Spinal cord (tissue), 10 donors: ENCODE measurements around the gene TPM3. TPM values are rescaled to one million over a fixed set of nuclear protein-coding genes. Genes with fewer than 3 reads are reported as not detected.
A peak's percentile ranks its signal among the peaks of the same experiment; 100 is the strongest.

ENCODE experiments used
- DNase-seq, 6 donors: peaks; one replicate each; pipeline versions ENCODE4 v3.0.0 to v3.0.0-alpha.2; 2013 to 2015; ENCODE audit warnings: low spot score in 6 of 6, low read depth in 4 of 6
- H3K27ac ChIP-seq: one replicate; pipeline ENCODE4 v1.5.1; 2013; ENCODE audit warnings: low read depth, low read length, control low read depth
- H3K27me3 ChIP-seq: one replicate; pipeline ENCODE4 v1.6.1; 2013; ENCODE audit warnings: low read length; ENCODE audit not compliant: control insufficient read depth, insufficient read depth
- H3K36me3 ChIP-seq: one replicate; pipeline ENCODE4 v1.6.1; 2013; ENCODE audit warnings: low read length; ENCODE audit not compliant: control insufficient read depth, insufficient read depth
- H3K4me1 ChIP-seq: one replicate; pipeline ENCODE4 v1.6.1; 2013; ENCODE audit warnings: low read length; ENCODE audit not compliant: control insufficient read depth, insufficient read depth
- H3K4me3 ChIP-seq: one replicate; pipeline ENCODE4 v1.5.1; 2013; ENCODE audit warnings: low read depth, low read length, control low read depth
- H3K9me3 ChIP-seq: one replicate; pipeline ENCODE4 v1.6.1; 2013; ENCODE audit warnings: low read length; ENCODE audit not compliant: control insufficient read depth, insufficient read depth
- WGBS: methylation state at CpG from one replicate; pipeline ENCODE4 v1.1.5; 2013; ENCODE audit warnings: missing lambda C conversion rate; ENCODE audit not compliant: insufficient coverage; 5-methylcytosine and 5-hydroxymethylcytosine counted together
- polyA plus RNA-seq, 2 donors: library from polyadenylated mRNA; unstranded; fragments of 120-200 nt; gene quantifications; one replicate each; pipeline ENCODE4 v1.2.1, GENCODE V29; 2013; ENCODE audit not compliant: insufficient read length in 2 of 2
- total RNA-seq, 2 donors: library from RNA; depleted of rRNA in 1 of 2; stranded (reverse); fragments of 120-200 nt in 1 of 2; fragments of >200 nt in 1 of 2; gene quantifications; one replicate each; pipeline versions ENCODE4 v1.2.3 to v1.2.4, GENCODE V29; 2013 to 2014
- donor health status: healthy.

The TPM3 gene
- total and polyA plus RNA-seq, 4 donors: 147 to 235 (median 193) TPM

DNA sequence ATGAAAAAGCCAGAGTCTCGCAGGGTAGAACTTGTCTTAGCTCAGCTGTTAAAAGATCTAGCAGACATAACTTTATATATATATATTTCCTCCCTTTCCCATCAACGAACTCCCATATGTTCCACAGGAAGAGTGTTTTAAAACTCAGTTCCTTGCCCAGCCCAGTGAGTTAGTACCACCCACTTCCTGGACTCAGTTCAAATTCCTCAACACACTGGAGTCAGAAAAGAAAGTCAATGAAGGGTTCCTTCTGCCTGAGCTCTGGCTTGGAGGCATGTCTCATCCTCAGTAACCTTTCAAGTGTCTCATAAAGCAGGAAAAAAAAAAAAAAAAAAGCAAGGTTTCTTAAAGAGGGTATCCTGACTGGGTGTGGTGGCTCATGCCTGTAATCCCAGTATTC, 15.6 kb downstream of the TPM3 start:
- Histone ChIP-seq H3K4me1 (peaks cover 12% of the 10 kb centered on the region), H3K36me3 (peaks cover 33% of the 10 kb centered on the region), H3K9me3 (no peaks in the 10 kb centered on the region), H3K27me3 (no peaks in the 10 kb centered on the region), H3K27ac (no peak overlapping the region), H3K4me3 (no peak overlapping the region)
- no CpG with 5 or more reads among the region's 2 CpGs for WGBS
- peak in 2 of 6 donors; percentile 6 to 59 for DNase-seq

DNA sequence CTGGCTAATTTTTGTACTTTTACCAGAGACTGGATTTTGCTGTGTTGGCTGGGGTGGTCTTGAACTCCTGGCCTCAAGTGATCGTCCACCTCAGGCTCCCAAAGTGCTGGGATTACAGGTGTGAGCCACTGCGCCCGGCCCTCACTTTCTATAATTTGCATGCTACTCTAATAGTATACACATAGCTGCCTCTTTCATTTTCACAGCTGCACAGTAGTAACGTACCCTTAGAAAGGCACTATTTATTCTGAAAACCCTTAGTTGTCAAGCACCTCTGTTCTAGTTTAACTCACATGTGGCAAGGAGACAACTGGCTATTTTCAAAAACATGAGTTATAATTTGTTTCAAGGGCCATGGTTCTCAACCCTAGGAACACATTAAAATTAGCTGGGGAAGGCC, 17.2 kb downstream of the TPM3 start:
- DNase-seq: no peak
- Histone ChIP-seq H3K27me3 (no peaks in the 10 kb centered on the region), H3K4me3 (no peak overlapping the region), H3K27ac (no peak overlapping the region), H3K9me3 (no peaks in the 10 kb centered on the region), H3K36me3 (peaks cover 45% of the 10 kb centered on the region), H3K4me1 (peaks cover 5% of the 10 kb centered on the region)
- no CpG with 5 or more reads among the region's 4 CpGs for WGBS

DNA sequence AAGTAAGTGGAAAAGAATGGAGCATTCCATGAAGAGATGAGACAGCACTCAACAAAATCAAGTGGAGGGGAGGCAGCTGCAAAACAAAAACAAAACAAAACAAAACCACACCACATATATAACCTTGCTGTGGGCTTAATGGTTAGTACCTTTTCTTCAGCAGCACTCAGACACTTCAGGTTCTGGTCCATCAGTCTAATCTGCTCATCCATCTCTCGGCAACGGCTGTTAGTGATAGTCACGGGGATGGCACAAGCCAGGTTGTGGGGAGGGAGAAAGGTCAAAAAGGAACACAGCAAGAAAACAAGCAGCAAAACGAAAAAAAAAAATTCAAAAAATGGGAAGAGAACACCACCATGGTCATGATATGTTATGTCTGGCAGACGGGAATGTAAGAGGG, 20.0 kb downstream of the TPM3 start:
- Histone ChIP-seq H3K27me3 (no peaks in the 10 kb centered on the region), H3K27ac (no peak overlapping the region), H3K4me1 (no peaks in the 10 kb centered on the region), H3K9me3 (no peaks in the 10 kb centered on the region), H3K36me3 (peaks cover 63% of the 10 kb centered on the region), H3K4me3 (no peak overlapping the region)
- no peak for DNase-seq
- 80% methylated on average over 1 of the region's 5 CpGs for WGBS

DNA sequence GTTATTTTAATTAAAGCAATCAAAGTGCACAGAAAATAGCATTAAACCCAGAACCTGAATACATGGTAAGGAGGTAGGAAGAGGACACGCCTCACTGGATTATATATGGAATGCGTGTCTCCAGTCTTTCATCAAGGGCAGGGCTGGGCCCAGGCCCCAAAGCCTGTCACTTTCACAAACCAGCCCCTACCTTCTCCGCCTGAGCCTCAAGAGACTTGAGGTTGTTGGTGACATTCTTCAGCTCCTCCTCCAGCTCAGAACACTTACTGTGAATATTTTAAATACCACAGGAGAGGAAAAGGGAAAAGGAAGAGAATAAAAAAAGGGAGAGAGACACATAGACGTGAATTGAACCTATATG, 20.7 kb downstream of the TPM3 start:
- DNase-seq: no peak

DNA sequence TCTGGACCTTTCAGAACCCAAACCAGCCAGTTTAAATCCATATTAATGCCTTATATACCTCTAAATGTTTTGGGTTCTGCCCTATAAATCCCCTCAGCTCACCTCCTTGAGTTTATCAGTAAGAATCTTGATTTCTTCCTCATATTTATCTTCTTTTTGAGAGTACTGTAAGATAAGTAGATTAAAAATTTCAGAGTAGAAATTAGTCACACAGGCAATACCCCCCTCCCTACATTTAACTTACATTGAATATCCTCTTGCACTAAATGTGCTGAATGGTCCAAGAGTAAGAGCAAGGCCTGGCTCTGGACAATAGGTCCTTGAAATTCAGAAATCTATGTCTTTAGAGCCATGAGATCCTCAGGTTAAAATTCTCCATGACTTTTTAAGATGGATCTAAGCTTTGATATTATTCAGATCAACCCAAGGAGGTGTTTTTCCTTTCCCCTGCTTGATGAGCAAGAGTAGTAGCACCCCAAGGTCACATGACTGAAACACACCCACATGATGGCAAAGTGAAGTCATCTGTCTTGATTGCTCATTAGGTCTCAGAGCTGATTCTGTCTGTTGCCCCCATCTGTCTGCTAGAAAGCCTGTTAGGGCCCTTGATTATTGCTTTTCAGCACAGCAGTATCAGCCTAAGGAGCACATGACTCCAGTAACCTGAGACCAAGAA, 21.2 kb downstream of the TPM3 start:
- no peak overlapping the region for H3K27ac ChIP-seq
- H3K4me1 ChIP-seq: no peaks in the 10 kb centered on the region
- H3K4me3 ChIP-seq: no peak overlapping the region
- DNase-seq: no peak
- no peaks in the 10 kb centered on the region for H3K27me3 ChIP-seq
- peaks cover 68% of the 10 kb centered on the region for H3K36me3 ChIP-seq
- H3K9me3 ChIP-seq: no peaks in the 10 kb centered on the region

More for the DNA sequence above, 20.7 kb downstream of the TPM3 start:
- no peak overlapping the region for H3K4me3 ChIP-seq
- H3K4me1 ChIP-seq: no peaks in the 10 kb centered on the region
- WGBS: no CpG with 5 or more reads among the region's 4 CpGs
- peaks cover 69% of the 10 kb centered on the region for H3K36me3 ChIP-seq
- no peaks in the 10 kb centered on the region for H3K9me3 ChIP-seq
- H3K27me3 ChIP-seq: no peaks in the 10 kb centered on the region
- H3K27ac ChIP-seq: no peak overlapping the region

DNA sequence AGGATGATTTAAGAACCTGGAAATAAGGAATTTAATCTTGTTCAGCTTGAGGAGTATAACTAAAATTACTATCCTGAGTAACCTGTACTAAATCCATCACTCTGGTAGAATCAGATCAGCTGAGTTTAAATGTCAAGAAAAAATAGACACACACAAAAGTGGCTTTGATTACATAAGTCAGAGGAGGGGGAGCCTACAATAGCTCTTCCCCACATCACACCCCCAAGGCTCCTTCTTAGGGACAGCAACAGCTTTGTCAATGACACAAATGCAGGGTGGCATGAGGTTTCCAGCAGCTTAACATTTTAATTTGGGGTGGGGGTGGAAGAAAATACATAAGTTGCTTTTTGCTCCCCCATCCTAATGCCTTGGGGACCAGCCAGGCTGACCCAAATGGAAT, 24.4 kb downstream of the TPM3 start:
- Histone ChIP-seq H3K4me3 (no peak overlapping the region), H3K9me3 (no peaks in the 10 kb centered on the region), H3K27ac (no peak overlapping the region), H3K36me3 (peaks cover 66% of the 10 kb centered on the region), H3K27me3 (no peaks in the 10 kb centered on the region), H3K4me1 (no peaks in the 10 kb centered on the region)
- no peak for DNase-seq

DNA sequence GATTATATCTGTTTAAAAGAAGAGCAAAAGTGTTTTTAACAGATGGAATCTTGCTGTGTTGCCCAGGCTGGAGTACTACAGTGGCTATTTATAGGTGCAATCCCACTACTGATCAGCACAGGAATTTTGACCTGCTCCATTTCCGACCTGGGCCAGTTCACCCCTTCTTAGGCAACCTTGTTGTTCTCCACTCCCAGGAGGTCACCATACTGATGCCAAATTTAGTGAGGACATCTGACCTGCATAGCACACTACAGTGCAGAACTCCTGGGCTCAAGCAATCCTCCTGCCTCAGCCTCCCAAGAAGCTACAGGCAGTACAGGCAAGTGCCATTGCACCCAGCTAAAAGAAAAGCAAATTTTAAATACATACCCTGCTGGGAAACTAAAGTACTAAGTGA, 25.7 kb downstream of the TPM3 start:
- WGBS: 100% methylated on average over 1 of the region's 1 CpG
- DNase-seq: no peak
- no peak overlapping the region for H3K27ac ChIP-seq
- no peak overlapping the region for H3K4me3 ChIP-seq
- H3K27me3 ChIP-seq: no peaks in the 10 kb centered on the region
- peaks cover 63% of the 10 kb centered on the region for H3K36me3 ChIP-seq
- H3K9me3 ChIP-seq: no peaks in the 10 kb centered on the region
- H3K4me1 ChIP-seq: no peaks in the 10 kb centered on the region

DNA sequence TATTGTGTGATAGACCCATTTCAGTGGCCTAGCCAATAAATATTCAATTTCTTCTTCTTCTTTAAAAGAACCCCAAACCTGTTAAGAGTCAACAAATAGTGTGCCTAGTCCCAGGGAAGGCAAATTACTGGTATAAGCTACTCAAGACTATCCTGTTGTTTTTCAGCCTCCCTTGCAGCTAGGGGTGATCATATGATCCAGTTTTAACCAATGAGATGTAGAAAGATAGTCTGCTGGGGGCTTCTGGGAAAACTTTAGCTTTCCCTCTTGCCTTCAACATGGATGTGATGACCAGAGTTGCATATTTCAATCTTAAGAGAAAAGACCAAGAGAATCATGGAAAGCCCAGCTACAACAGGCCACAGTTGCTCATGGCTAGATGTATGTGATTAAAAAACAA, 32.3 kb downstream of the TPM3 start:
- Histone ChIP-seq H3K27ac (no peak overlapping the region), H3K4me3 (no peak overlapping the region), H3K27me3 (no peaks in the 10 kb centered on the region), H3K4me1 (peaks cover 5% of the 10 kb centered on the region), H3K36me3 (peaks cover 29% of the 10 kb centered on the region), H3K9me3 (no peaks in the 10 kb centered on the region)
- no peak for DNase-seq

DNA sequence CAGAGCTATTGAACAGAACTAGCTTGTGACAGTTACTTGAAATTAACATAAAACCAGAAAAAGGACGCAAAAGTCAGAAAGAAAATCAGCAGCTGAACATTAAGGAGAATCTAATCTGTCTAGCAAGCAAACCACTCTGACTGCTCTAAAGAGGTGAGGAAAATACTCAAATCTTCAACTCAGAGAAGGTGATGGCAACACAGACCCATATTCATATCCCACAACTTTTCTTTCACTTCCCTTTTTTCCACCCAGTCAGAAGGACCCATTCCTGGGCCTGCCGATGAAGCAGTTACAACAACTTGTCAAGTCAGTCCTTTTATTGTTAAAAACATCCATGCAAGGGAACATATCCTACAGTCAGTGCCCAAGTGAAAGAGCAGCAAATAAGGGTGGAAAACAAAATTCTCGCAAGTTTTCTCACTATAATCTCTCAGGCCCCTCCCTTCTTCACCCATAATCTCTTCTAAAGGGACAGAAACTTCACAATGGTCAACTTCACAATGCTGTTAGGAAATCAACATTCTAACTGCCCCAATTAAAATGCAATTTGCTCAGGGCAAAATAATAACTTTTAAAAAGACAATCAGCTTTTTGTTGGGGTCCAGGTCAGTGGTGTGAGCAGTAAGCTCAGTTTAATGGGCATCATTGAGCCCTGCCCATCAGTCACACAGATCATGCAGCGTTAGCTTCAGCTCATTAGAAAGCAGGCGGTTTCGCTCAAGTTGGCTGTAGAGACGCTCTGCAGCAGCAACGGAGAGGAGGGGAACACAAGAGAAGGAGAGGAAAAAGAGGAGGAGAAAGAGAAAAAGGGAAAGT, 33.4 kb downstream of the TPM3 start:
- H3K9me3 ChIP-seq: no peaks in the 10 kb centered on the region
- H3K36me3 ChIP-seq: peaks cover 24% of the 10 kb centered on the region
- no peak overlapping the region for H3K27ac ChIP-seq
- WGBS: 60% methylated on average over 5 of the region's 8 CpGs
- peaks cover 6% of the 10 kb centered on the region for H3K4me1 ChIP-seq
- H3K27me3 ChIP-seq: no peaks in the 10 kb centered on the region
- H3K4me3 ChIP-seq: no peak overlapping the region
- no peak for DNase-seq
